ENCODE results near the gene DZIP1. TPM values are rescaled to one million over a fixed set of nuclear protein-coding genes. Genes with fewer than 3 reads are reported as not detected.

DZIP1 gene
- total and polyA plus RNA-seq, 2 of the 13 experiments (the other 11 are each of a cell fraction or from before 2014, with no cell fraction given): 11.0 to 36.7 TPM

GRCh38 chr13:95615539-95615938 lies 29.0 kb downstream of the DZIP1 start (continued):
- TF ChIP-seq ZNF792 (CRISPR knock-in tag; IDR thresholded peaks at IDR 0.05): no peak
- no peak for TF ChIP-seq PAXIP1 (CRISPR knock-in tag; conservative IDR thresholded peaks at IDR 0.05)
- TF ChIP-seq HOXA3 (CRISPR knock-in tag; IDR thresholded peaks at IDR 0.05): no peak
- no peak for TF ChIP-seq ZNF225 (CRISPR knock-in tag; IDR thresholded peaks at IDR 0.05)
- no peak for TF ChIP-seq PITX1 (CRISPR knock-in tag; IDR thresholded peaks at IDR 0.05)
- no peak for TF ChIP-seq BCL6 (CRISPR knock-in tag; IDR thresholded peaks at IDR 0.05)
- TF ChIP-seq TBP (CRISPR knock-in tag; IDR thresholded peaks at IDR 0.05): no peak
- TF ChIP-seq ZFP90 (CRISPR knock-in tag; IDR thresholded peaks at IDR 0.05; ENCODE audit: borderline replicate concordance): no peak
- TF ChIP-seq ZEB1 (IDR thresholded peaks at IDR 0.05; ENCODE audit: insufficient replicate concordance, low read depth): no peak

GRCh38 chr13:95614641-95615245 lies 29.8 kb downstream of the DZIP1 start:
- no TSS peak for BruUV-seq (replicated peaks)
- H3K79me2 ChIP-seq (ENCODE audit: insufficient read depth, low read length): no peaks in the 10 kb centered on the region
- H3K4me3 ChIP-seq (replicated peaks in 1 of 3; ENCODE audit: insufficient read depth in 1 of 3, low read depth in 2 of 3, low read length in 3 of 3): no peak overlapping the region
- H3K36me3 ChIP-seq (replicated peaks in 1 of 2; ENCODE audit: control insufficient read depth in 1 of 2, insufficient read depth in 2 of 2, low read length in 2 of 2): peaks cover 9 to 55% of the 10 kb centered on the region in 2 experiments; a peak in 4 of 5 replicates
- no peak overlapping the region for H3K4me2 ChIP-seq (ENCODE audit: low read depth, low read length)
- H3K27me3 ChIP-seq (ENCODE audit: control insufficient read depth in 1 of 2, insufficient read depth in 2 of 2, low read length in 2 of 2): no peaks in the 10 kb centered on the region
- WGBS (ENCODE audit: low lambda C conversion rate): 96% methylated on average over 7 of the region's 7 CpGs
- H3K9ac ChIP-seq (ENCODE audit: insufficient read depth, low read depth, low read length): no peak overlapping the region
- H3K9me3 ChIP-seq (ENCODE audit: low read length): no peaks in the 10 kb centered on the region
- DNase-seq (ENCODE audit: low spot score) (no peak), ATAC-seq (no peak), FAIRE-seq (no peak)
- intact Hi-C loops (cut with micrococcal nuclease; ENCODE audit: unreplicated experiment): no loop called here
- in situ Hi-C loops (cut with HindIII; ENCODE audit: extremely low pct_ligation_motif_present, low pct_unique_long_range_greater_than_20kb): no loop called here
- ChIA-PET POLR2A (no interaction called here), CTCF (ENCODE audit: low intra/inter-chr PET ratio, low total read pairs) (no interaction called here)
- H3K27ac ChIP-seq (ENCODE audit: extremely low read length, insufficient read depth, low read length): no peak overlapping the region
- H3K4me1 ChIP-seq (ENCODE audit: insufficient read depth, low read length): no peaks in the 10 kb centered on the region
- no peaks in the 10 kb centered on the region for H4K20me1 ChIP-seq (ENCODE audit: insufficient read depth, low read length)
- no peak overlapping the region for H2AFZ ChIP-seq (ENCODE audit: low read length)
- no peak for TF ChIP-seq SNAI1 (CRISPR knock-in tag; IDR thresholded peaks at IDR 0.05; ENCODE audit: borderline replicate concordance)
- TF ChIP-seq MIER3 (CRISPR knock-in tag; IDR thresholded peaks at IDR 0.05; ENCODE audit: borderline replicate concordance): no peak
- TF ChIP-seq FLYWCH1 (CRISPR knock-in tag; IDR thresholded peaks at IDR 0.05): no peak
- no peak for TF ChIP-seq ZBTB8A (CRISPR knock-in tag; IDR thresholded peaks at IDR 0.05; ENCODE audit: borderline replicate concordance, low read depth)
- no peak for TF ChIP-seq CREBL2 (CRISPR knock-in tag; IDR thresholded peaks at IDR 0.05; ENCODE audit: borderline replicate concordance)
- TF ChIP-seq ZNF432 (CRISPR knock-in tag; IDR thresholded peaks at IDR 0.05; ENCODE audit: borderline replicate concordance): no peak
- no peak for TF ChIP-seq ZNF549 (CRISPR knock-in tag; IDR thresholded peaks at IDR 0.05)
- no peak for TF ChIP-seq THAP8 (CRISPR knock-in tag; IDR thresholded peaks at IDR 0.05; ENCODE audit: borderline replicate concordance)
- no peak for TF ChIP-seq GTF2F1 (IDR thresholded peaks at IDR 0.05; ENCODE audit: low read length)
- no peak for TF ChIP-seq SIX4 (CRISPR knock-in tag; IDR thresholded peaks at IDR 0.05)
- TF ChIP-seq KDM5A (IDR thresholded peaks at IDR 0.05; ENCODE audit: borderline replicate concordance, low read length): no peak
- TF ChIP-seq ZNF335 (CRISPR knock-in tag; IDR thresholded peaks at IDR 0.05): no peak
- TF ChIP-seq SMARCE1 (IDR thresholded peaks at IDR 0.05; ENCODE audit: borderline replicate concordance): no peak

Measured in HepG2 (cell line).